CD4-positive, alpha-beta T cell (primary cell): ENCODE measurements around the gene MIOX. TPM values are rescaled to one million over a fixed set of nuclear protein-coding genes. Genes with fewer than 3 reads are reported as not detected.

Source experiments
- ATAC-seq: fragments of 200-7000 bp; cut with Tn5 transposase; one replicate; pipeline ENCODE4 v1.10.0; 2022; ENCODE audit warnings: mild to moderate bottlenecking; ENCODE audit not compliant: poor library complexity
- CTCF ChIA-PET: fragments of 350-600 bp; sonication (Branson Sonifier 250); formaldehyde crosslinking; loops from one replicate; lab custom pipeline; 2021; ENCODE audit warnings: antibody characterized with exemption, inconsistent platforms; lab: Charles Lee
- POLR2A ChIA-PET: fragments of 350-600 bp; sonication (Branson Sonifier 250); formaldehyde crosslinking; loops from one replicate; lab custom pipeline; 2021; ENCODE audit warnings: antibody characterized with exemption, inconsistent platforms; lab: Charles Lee
- DNase-seq, 14 experiments: peaks; one replicate each; pipeline ENCODE4 v3.0.0-alpha.2; 2013 to 2020; ENCODE audit warnings: mixed read lengths in 2 of 14
- H3K27ac ChIP-seq, 2 donors: one replicate each; pipeline versions ENCODE4 v1.5.1 to v1.7.0; 2013; ENCODE audit warnings: low read length in 2 of 2, low read depth in 1 of 2, mild to moderate bottlenecking in 1 of 2
- H3K27me3 ChIP-seq, 2 experiments: 1 replicate in 1 of 2; 2 replicates in 1 of 2; pipeline versions ENCODE4 v1.6.1 to v1.7.0; 2013; ENCODE audit warnings: low read length in 2 of 2, control low read depth in 1 of 2, mild to moderate bottlenecking in 1 of 2, moderate library complexity in 1 of 2; ENCODE audit not compliant: insufficient read depth in 2 of 2, control insufficient read depth in 1 of 2
- H3K36me3 ChIP-seq: one replicate; pipeline ENCODE4 v1.6.1; 2013; ENCODE audit warnings: low read length, control low read depth; ENCODE audit not compliant: insufficient read depth
- H3K4me1 ChIP-seq: one replicate; pipeline ENCODE4 v1.6.1; 2013; ENCODE audit warnings: low read length, control low read depth; ENCODE audit not compliant: insufficient read depth
- H3K4me3 ChIP-seq: one replicate; pipeline ENCODE4 v1.5.1; 2013; ENCODE audit warnings: mild to moderate bottlenecking, low read length, moderate library complexity
- H3K9me3 ChIP-seq, 2 experiments: 1 replicate in 1 of 2; 2 replicates in 1 of 2; pipeline versions ENCODE4 v1.6.1 to v1.7.0; 2013; ENCODE audit warnings: low read length in 2 of 2, mild to moderate bottlenecking in 2 of 2, control low read depth in 1 of 2, moderate library complexity in 1 of 2; ENCODE audit not compliant: control insufficient read depth in 1 of 2, insufficient read depth in 1 of 2
- H3K27ac Mint-ChIP-seq: one replicate; pipeline ENCODE4 v1.8.0; 2020; ENCODE audit warnings: mixed read lengths
- H3K27me3 Mint-ChIP-seq: one replicate; pipeline ENCODE4 v1.8.0; 2021; ENCODE audit warnings: mixed read lengths
- H3K36me3 Mint-ChIP-seq: one replicate; pipeline ENCODE4 v1.8.0; 2021; ENCODE audit warnings: low read depth, mixed read lengths
- H3K4me1 Mint-ChIP-seq: one replicate; pipeline ENCODE4 v1.8.0; 2021; ENCODE audit warnings: low read depth, mixed read lengths
- H3K4me3 Mint-ChIP-seq: one replicate; pipeline ENCODE4 v1.8.0; 2020; ENCODE audit warnings: mild to moderate bottlenecking, mixed read lengths
- H3K9me3 Mint-ChIP-seq: one replicate; pipeline ENCODE4 v1.8.0; 2020; ENCODE audit warnings: mixed read lengths
- CTCF ChIP-seq: fragments of 200-600 bp; IDR thresholded peaks from one replicate; pipeline ENCODE4 v1.8.0; 2022; ENCODE audit warnings: antibody characterized with exemption, mild to moderate bottlenecking
- intact Hi-C, 2 experiments: fragments of 100-400 bp; cut with DNase I in 1 of 2; cut with micrococcal nuclease in 1 of 2; formaldehyde crosslinking; loops; one replicate each; pipeline versions ENCODE4 v1.15.1 to v1.9.0; 2023 to 2025; cut with DNase I, micrococcal nuclease
- total RNA-seq, 174 experiments: library from RNA in 2 of 174; stranded (reverse) in 2 of 174; gene quantifications; one replicate each; pipeline ENCODE4 v1.2.3 and lab custom pipeline; 2021 to 2026

MIOX gene
- total RNA-seq, 2 experiments from 2014 or later, result not detected

DNA sequence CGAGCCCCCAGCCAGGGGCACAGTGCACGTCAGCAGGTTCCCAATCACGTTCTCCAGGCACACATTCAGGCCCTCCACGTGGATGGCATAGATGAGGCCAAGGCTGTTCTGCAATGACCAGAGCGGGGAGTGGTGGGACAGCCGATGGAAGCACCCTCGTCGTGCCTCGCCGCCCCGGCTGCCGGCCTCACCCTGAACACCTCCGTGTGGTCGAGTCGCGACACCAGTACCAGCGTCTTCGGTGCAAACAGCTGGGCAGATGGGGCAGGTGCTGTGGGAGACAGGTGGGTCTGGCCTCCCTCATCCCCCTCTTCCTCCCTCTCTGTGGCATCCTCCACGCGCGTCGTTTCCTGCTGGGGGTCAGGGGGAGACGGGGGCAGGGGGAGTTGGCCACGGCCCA, 19.3 kb upstream of the MIOX start:
- Histone ChIP-seq H3K27me3 (no peaks in the 10 kb centered on the region), H3K4me3 (no peak overlapping the region), H3K9me3 (no peaks in the 10 kb centered on the region), H3K27ac (peak overlapping the region in 1 of 2 donors; percentile 29), H3K36me3 (peaks cover 72% of the 10 kb centered on the region), H3K4me1 (peaks cover 53% of the 10 kb centered on the region)
- no peaks in the 10 kb centered on the region for H3K27me3 Mint-ChIP-seq
- CTCF ChIA-PET, result interaction anchor here (1.6 kb wide), 1 partner anchor 95 kb away, joined by 3 read pairs; the partner anchor contains the start of gene SYCE3
- no peaks in the 10 kb centered on the region for H3K9me3 Mint-ChIP-seq
- no peak for ATAC-seq
- intact Hi-C loops, result no loop called here
- peaks cover 59% of the 10 kb centered on the region for H3K36me3 Mint-ChIP-seq
- POLR2A ChIA-PET, result interaction anchor here (0.6 kb wide), 1 partner anchor 58 kb away, joined by 3 read pairs; the partner anchor contains the start of gene SCO2
- peak overlapping the region; percentile 94 for H3K27ac Mint-ChIP-seq
- no peak overlapping the region for H3K4me3 Mint-ChIP-seq
- no peak for DNase-seq
- no peak for TF ChIP-seq CTCF
- peaks cover 45% of the 10 kb centered on the region for H3K4me1 Mint-ChIP-seq

GRCh38 chr22:50467773-50468440, 18.8 kb upstream of the MIOX start:
- H3K9me3 Mint-ChIP-seq, result no peaks in the 10 kb centered on the region
- ChIA-PET POLR2A (interaction anchor here (0.6 to 1.1 kb wide), 3 partner anchors 30 to 57 kb away, joined by 3 to 7 read pairs (median 3); partner anchors contain the start of genes LMF2, NCAPH2 and SCO2), CTCF (interaction anchor here (1.6 kb wide), 1 partner anchor 95 kb away, joined by 3 read pairs; the partner anchor contains the start of gene SYCE3)
- H3K4me1 Mint-ChIP-seq, result peaks cover 50% of the 10 kb centered on the region
- no peak for TF ChIP-seq CTCF
- peaks cover 56% of the 10 kb centered on the region for H3K36me3 Mint-ChIP-seq
- H3K27me3 ChIP-seq, result no peaks in the 10 kb centered on the region
- ATAC-seq (no peak), DNase-seq (no peak)
- H3K27ac ChIP-seq, result peak overlapping the region; percentile 82 to 92
- no peak overlapping the region for H3K4me3 ChIP-seq
- intact Hi-C loops, result no loop called here
- H3K27ac Mint-ChIP-seq, result peak overlapping the region; percentile 94
- H3K4me1 ChIP-seq, result peaks cover 59% of the 10 kb centered on the region
- peaks cover 66% of the 10 kb centered on the region for H3K36me3 ChIP-seq
- no peaks in the 10 kb centered on the region for H3K9me3 ChIP-seq
- no peak overlapping the region for H3K4me3 Mint-ChIP-seq
- no peaks in the 10 kb centered on the region for H3K27me3 Mint-ChIP-seq

- H3K27me3 Mint-ChIP-seq, result no peaks in the 10 kb centered on the region
These were observed 18.0 kb upstream of the MIOX start for GRCh38 chr22:50468626-50469025.

More at GRCh38 chr22:50468626-50469025, 18.0 kb upstream of the MIOX start:
- no peak for ATAC-seq
- H3K36me3 Mint-ChIP-seq, result peaks cover 57% of the 10 kb centered on the region
- no peaks in the 10 kb centered on the region for H3K9me3 Mint-ChIP-seq
- H3K27me3 ChIP-seq, result no peaks in the 10 kb centered on the region
- H3K4me1 Mint-ChIP-seq, result peaks cover 57% of the 10 kb centered on the region
- no peak for DNase-seq
- peak overlapping the region; percentile 89 for H3K4me3 Mint-ChIP-seq
- H3K27ac ChIP-seq, result peak overlapping the region; percentile 82 to 92
- H3K4me1 ChIP-seq, result peaks cover 66% of the 10 kb centered on the region
- no peaks in the 10 kb centered on the region for H3K9me3 ChIP-seq
- peaks cover 59% of the 10 kb centered on the region for H3K36me3 ChIP-seq
- no peak for TF ChIP-seq CTCF
- H3K4me3 ChIP-seq, result peak overlapping the region; percentile 49
- intact Hi-C loops, result no loop called here
- ChIA-PET CTCF (interaction anchor here (1.0 to 2.0 kb wide), 3 partner anchors 12 to 57 kb away, joined by 3 to 20 read pairs (median 4); partner anchors contain the start of genes LMF2, NCAPH2 and SCO2), POLR2A (interaction anchor here (0.6 to 3.2 kb wide), 7 partner anchors 9 to 224 kb away, joined by 3 to 33 read pairs (median 6); partner anchors contain the start of genes LMF2, NCAPH2, SCO2 and TUBGCP6)
- peak overlapping the region; percentile 94 for H3K27ac Mint-ChIP-seq
